Activated naive CD8-positive, alpha-beta T cell treated with anti-CD3 and anti-CD28 coated beads, Interleukin-2, amount 50 U/mL, for 16 hours (primary cell): ENCODE results near the gene SMPD4.
"Not testable (repeated sequence)": the region's sequence is repeated elsewhere in the genome, so short reads cannot be mapped to it uniquely, and the experiment has no call there.

Experiments
- DNase-seq: peaks from one replicate; pipeline ENCODE4 v3.0.0-alpha.2; 2020; ENCODE audit warnings: low read depth, low spot score

SMPD4 gene

GRCh38 chr2:130139331-130140280, 41.8 kb downstream of the SMPD4 start:
- not testable (repeated sequence) for DNase-seq

GRCh38 chr2:130138841-130139251, 42.6 kb downstream of the SMPD4 start:
- DNase-seq: not testable (repeated sequence)

GRCh38 chr2:130138326-130138725, 43.1 kb downstream of the SMPD4 start:
- DNase-seq: not testable (repeated sequence)

GRCh38 chr2:130137118-130137517, 44.3 kb downstream of the SMPD4 start:
- DNase-seq: not testable (repeated sequence)

- not testable (repeated sequence) for DNase-seq
These were observed 44.9 kb downstream of the SMPD4 start for GRCh38 chr2:130136546-130136945.

- no peak for DNase-seq
These were observed 45.5 kb downstream of the SMPD4 start for GRCh38 chr2:130135692-130136541.

- DNase-seq: not testable (repeated sequence)
These were observed 52.1 kb downstream of the SMPD4 start, which contains the start of gene POTEF for GRCh38 chr2:130129120-130129829. POTEF (minus strand) TSS chr2:130129222; CDS start chr2:130120515, 8,707 bp downstream.

- DNase-seq: not testable (repeated sequence)
These were observed 52.9 kb downstream of the SMPD4 start for GRCh38 chr2:130128464-130128863.

- DNase-seq: not testable (repeated sequence)
These were observed 53.7 kb downstream of the SMPD4 start for GRCh38 chr2:130127726-130128125.

GRCh38 chr2:130120924-130121323, 60.5 kb downstream of the SMPD4 start:
- DNase-seq: not testable (repeated sequence)

GRCh38 chr2:130102597-130103363, 78.6 kb downstream of the SMPD4 start:
- DNase-seq: not testable (repeated sequence)
